Right lobe of liver (tissue), 6 donors: Measurements from ENCODE around the gene AKR7A2. TPM values are rescaled to one million over a fixed set of nuclear protein-coding genes. Genes with fewer than 3 reads are reported as not detected.

Experiments
- ATAC-seq, 4 donors: fragments of 200-7000 bp; cut with Tn5 transposase; one replicate each; pipeline ENCODE4 v1.9.1; 2020; ENCODE audit warnings: mild to moderate bottlenecking in 4 of 4, moderate library complexity in 4 of 4
- DNase-seq, 3 donors: peaks; one replicate each; pipeline ENCODE4 v3.0.0-alpha.2; 2020
- H3K27ac ChIP-seq, 3 donors: fragments of 200-600 bp; one replicate each; pipeline ENCODE4 v1.8.0; 2022
- H3K27me3 ChIP-seq, 2 donors: fragments of 200-600 bp; one replicate each; pipeline ENCODE4 v1.8.0; 2022
- H3K36me3 ChIP-seq, 4 donors: fragments of 200-600 bp; sonication (generic) in 1 of 4; one replicate each; pipeline versions ENCODE4 v1.5.1 to v1.8.0; 2017 to 2022; ENCODE audit warnings: control low read depth in 1 of 4
- H3K4me1 ChIP-seq, 4 donors: fragments of 200-600 bp; sonication (generic) in 1 of 4; one replicate each; pipeline versions ENCODE4 v1.5.1 to v1.8.0; 2017 to 2022; ENCODE audit warnings: control low read depth in 1 of 4
- H3K4me3 ChIP-seq, 3 donors: fragments of 200-600 bp; one replicate each; pipeline ENCODE4 v1.8.0; 2022
- H3K9me3 ChIP-seq, 4 donors: fragments of 200-600 bp; sonication (generic) in 1 of 4; one replicate each; pipeline versions ENCODE4 v1.5.1 to v1.8.0; 2017 to 2022; ENCODE audit warnings: control low read depth in 1 of 4
- POLR2A ChIP-seq: fragments of 450-650 bp; IDR thresholded peaks from one replicate; pipeline ENCODE4 v1.6.1; 2017; ENCODE audit warnings: antibody characterized with exemption, mild to moderate bottlenecking
- WGBS: methylation state at CpG from one replicate; pipeline ENCODE4 v1.1.6; 2018; ENCODE audit warnings: low coverage, low lambda C conversion rate; ENCODE audit not compliant: insufficient coverage; ENCODE audit errors: missing lambda C conversion rate; 5-methylcytosine and 5-hydroxymethylcytosine counted together
- intact Hi-C, 2 donors: fragments of 100-400 bp; cut with DNase I; formaldehyde crosslinking; loops; one replicate each; pipeline versions ENCODE4 v1.11.2 to v1.14.1; 2022
- total RNA-seq, 6 experiments: library from RNA; depleted of rRNA in 2 of 6; stranded (reverse); fragments of >200 nt in 2 of 6; fragmentation: NEBNext Ultra II Directional in 3 of 6; extraction: Animal tissue kit (Norgen Biotek cat#: 25700) in 3 of 6; gene quantifications; one replicate each; pipeline versions ENCODE4 v1.1.0 to v1.2.4, GENCODE V29; 2016 to 2023
- TF ChIP-seq, protein P1 (sequence below), 4 donors: fragments of 200-600 bp in 3 of 4; fragments of 450-650 bp in 1 of 4; IDR thresholded peaks; one replicate each; pipeline versions ENCODE4 v1.5.1 to v1.8.0; 2016 to 2022; ENCODE audit warnings: antibody characterized with exemption in 4 of 4, mild to moderate bottlenecking in 2 of 4
- donor health status: DM: no; HTN: yes; CAD: no.
- donor health status: DM: no; HTN: no; CAD: no.
- donor health status: DM: no; HTN: no; CAD: no.
- donor health status: DM: no; HTN: yes; CAD: no.
- donor health status: DM: no; HTN: yes; CAD: no.

The AKR7A2 gene
- total RNA-seq, 6 experiments from 2014 or later: 41.4 to 85.1 (median 51.2) TPM

DNA sequence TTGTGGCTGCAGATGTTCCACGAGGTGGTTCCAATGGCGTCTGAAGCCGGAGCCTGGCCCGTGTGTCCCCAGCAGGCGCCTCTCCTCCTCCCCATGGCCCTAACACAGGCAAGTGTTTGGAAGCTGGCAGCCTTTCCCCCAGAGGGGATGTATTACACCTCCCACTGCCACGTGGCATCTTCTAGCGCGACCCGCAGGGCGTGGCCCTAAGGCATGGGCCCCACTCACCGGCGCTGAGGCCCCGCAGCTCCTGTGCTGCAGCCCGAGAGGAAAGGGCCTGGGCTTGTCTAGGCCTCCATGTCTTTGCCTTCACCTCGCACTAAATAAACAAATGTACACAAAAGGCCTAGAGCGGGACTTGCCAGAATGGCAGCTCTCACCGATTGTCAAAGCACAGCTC is 38.1 kb upstream of the AKR7A2 start:
- intact Hi-C loops: loop anchor here (10.0 kb wide), 1 partner anchor 305 kb away; no protein-coding TSS in a partner anchor
- H3K27me3 ChIP-seq: no peaks in the 10 kb centered on the region
- H3K9me3 ChIP-seq: no peaks in the 10 kb centered on the region
- peaks cover 0 to 37% (median 10%) of the 10 kb centered on the region in 4 donors for H3K36me3 ChIP-seq
- H3K4me3 ChIP-seq: no peak overlapping the region
- WGBS: 84% methylated on average over 6 of the region's 17 CpGs
- ATAC-seq: no peak
- no peak for TF ChIP-seq POLR2A
- TF ChIP-seq, protein P1, sequence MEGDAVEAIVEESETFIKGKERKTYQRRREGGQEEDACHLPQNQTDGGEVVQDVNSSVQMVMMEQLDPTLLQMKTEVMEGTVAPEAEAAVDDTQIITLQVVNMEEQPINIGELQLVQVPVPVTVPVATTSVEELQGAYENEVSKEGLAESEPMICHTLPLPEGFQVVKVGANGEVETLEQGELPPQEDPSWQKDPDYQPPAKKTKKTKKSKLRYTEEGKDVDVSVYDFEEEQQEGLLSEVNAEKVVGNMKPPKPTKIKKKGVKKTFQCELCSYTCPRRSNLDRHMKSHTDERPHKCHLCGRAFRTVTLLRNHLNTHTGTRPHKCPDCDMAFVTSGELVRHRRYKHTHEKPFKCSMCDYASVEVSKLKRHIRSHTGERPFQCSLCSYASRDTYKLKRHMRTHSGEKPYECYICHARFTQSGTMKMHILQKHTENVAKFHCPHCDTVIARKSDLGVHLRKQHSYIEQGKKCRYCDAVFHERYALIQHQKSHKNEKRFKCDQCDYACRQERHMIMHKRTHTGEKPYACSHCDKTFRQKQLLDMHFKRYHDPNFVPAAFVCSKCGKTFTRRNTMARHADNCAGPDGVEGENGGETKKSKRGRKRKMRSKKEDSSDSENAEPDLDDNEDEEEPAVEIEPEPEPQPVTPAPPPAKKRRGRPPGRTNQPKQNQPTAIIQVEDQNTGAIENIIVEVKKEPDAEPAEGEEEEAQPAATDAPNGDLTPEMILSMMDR (IDR thresholded peaks at IDR 0.05): no peak
- no peaks in the 10 kb centered on the region for H3K4me1 ChIP-seq
- no peak for DNase-seq
- H3K27ac ChIP-seq: no peak overlapping the region

DNA sequence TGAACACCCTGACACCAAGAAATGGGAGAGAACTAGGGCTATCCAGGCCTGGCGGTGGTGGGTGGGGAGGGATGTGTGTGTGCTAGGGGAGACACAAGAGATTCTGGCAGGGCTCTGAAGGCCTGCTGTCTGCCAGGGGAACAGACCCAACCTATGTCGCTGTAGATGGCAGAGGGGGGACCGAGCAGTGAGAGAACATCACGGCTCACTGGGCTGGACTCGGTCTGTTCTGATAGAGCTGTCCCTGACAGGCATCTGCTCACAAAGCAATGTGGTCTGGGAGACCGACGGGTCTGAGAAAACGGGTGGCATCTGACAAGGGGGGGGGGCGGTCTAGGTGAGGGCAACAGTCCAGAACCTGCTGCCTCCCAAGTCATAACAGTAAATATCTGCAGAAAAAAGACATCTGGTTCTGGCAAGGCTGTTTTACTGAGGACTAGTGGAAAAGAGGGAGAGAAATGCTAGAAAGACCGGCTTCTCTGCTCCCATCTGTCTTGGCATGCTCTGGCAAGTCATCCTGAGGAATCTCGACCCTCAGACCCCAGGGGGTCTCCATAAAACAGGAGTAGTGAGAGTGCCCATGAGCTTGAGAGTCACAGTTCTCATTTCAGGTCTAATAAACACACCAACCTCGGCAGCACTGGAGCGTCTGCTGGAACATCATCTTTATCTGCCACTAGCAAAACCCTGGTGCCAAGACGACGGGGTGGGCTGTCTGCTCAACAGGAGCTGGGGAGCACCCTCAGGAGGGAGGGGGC is 36.7 kb upstream of the AKR7A2 start:
- H3K9me3 ChIP-seq: no peaks in the 10 kb centered on the region
- WGBS: 83% methylated on average over 12 of the region's 15 CpGs
- DNase-seq (no peak), ATAC-seq (no peak)
- no peak overlapping the region for H3K27ac ChIP-seq
- peaks cover 0 to 9% (median 3%) of the 10 kb centered on the region in 4 donors for H3K4me1 ChIP-seq
- no peak overlapping the region for H3K4me3 ChIP-seq
- intact Hi-C loops: loop anchor here (10.0 kb wide), 1 partner anchor 306 kb away; no protein-coding TSS in a partner anchor
- peaks cover 0 to 33% (median 6%) of the 10 kb centered on the region in 4 donors for H3K36me3 ChIP-seq
- TF ChIP-seq, protein P1 (IDR thresholded peaks at IDR 0.05): no peak
- TF ChIP-seq POLR2A: no peak
- H3K27me3 ChIP-seq: no peaks in the 10 kb centered on the region

DNA sequence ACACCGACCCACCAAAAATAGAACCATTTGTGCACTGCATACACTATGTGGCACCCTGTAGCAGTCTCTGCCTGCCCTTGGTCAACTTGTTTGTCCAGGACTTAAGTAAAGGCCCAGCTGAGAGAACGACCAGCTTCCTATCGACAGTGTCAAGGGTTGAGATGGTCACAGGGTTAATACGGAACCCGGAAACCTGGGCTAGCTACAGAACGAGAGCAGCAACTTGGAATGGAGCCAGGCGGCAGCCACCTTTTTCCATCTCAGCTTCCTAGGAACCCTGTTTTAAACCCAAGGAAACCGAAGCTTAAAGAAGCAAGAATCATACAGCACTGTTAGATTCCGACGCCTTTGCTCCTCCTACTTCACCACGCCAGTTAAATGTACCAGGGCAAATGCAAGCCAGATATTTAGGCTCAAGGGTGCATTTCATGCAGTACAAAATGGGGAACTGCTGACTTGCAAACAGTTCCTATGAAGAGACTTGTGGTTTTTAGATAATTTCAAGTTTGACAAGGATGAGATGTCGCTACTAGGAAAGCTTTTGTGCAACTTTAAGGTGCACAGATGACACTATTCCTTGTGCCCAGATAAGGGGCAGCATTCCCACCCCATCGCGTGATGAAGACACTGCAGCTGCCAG is 35.7 kb upstream of the AKR7A2 start:
- 53% methylated on average over 13 of the region's 14 CpGs for WGBS
- Histone ChIP-seq H3K4me3 (no peak overlapping the region), H3K36me3 (peaks cover 0 to 37% (median 6%) of the 10 kb centered on the region in 4 donors), H3K27me3 (no peaks in the 10 kb centered on the region), H3K9me3 (no peaks in the 10 kb centered on the region), H3K4me1 (peaks cover 0 to 9% (median 3%) of the 10 kb centered on the region in 4 donors), H3K27ac (no peak overlapping the region)
- TF ChIP-seq, protein P1 (IDR thresholded peaks at IDR 0.05): no peak
- no peak for TF ChIP-seq POLR2A
- intact Hi-C loops: loop anchor here (10.0 kb wide), 1 partner anchor 307 kb away; no protein-coding TSS in a partner anchor
- ATAC-seq: no peak
- DNase-seq: no peak

DNA sequence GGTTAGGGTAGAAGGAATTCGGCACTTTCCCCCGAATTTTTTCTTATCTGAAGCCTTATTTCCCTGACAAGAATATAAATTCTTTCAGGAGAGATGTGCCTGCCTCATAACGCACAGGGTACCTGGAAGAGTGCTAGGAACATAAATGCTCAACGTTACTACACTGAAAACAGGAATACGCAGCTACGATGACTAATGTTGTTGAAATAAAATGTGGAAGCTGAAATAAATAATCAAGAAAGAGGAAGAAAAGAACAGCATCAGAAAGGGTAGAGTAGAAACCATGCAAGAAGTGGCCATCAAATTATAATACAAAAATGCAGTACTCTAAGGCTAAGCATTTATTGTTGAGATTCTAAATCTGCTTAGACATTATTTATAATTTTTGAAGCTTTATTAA is 34.1 kb upstream of the AKR7A2 start:
- Histone ChIP-seq H3K4me1 (peaks cover 0 to 9% (median 3%) of the 10 kb centered on the region in 4 donors), H3K27ac (no peak overlapping the region), H3K9me3 (no peaks in the 10 kb centered on the region), H3K27me3 (no peaks in the 10 kb centered on the region), H3K4me3 (no peak overlapping the region), H3K36me3 (peaks cover 0 to 30% (median 5%) of the 10 kb centered on the region in 4 donors)
- no peak for TF ChIP-seq POLR2A
- TF ChIP-seq, protein P1 (IDR thresholded peaks at IDR 0.05): no peak
- intact Hi-C loops: loop anchor here (10.0 kb wide), 1 partner anchor 309 kb away; no protein-coding TSS in a partner anchor
- ATAC-seq (no peak), DNase-seq (no peak)
- 72% methylated on average over 6 of the region's 6 CpGs for whole genome bisulfite sequencing
